ENCODE measurements around the gene CFAP99. TPM values are rescaled to one million over a fixed set of nuclear protein-coding genes. Genes with fewer than 3 reads are reported as not detected.

CFAP99 gene
- total and polyA plus RNA-seq, 9 of the 15 experiments (the other 6 are each of a cell fraction or from before 2014, with no cell fraction given) = 0.07 to 0.18 (median 0.09) TPM; not detected in 6

DNA sequence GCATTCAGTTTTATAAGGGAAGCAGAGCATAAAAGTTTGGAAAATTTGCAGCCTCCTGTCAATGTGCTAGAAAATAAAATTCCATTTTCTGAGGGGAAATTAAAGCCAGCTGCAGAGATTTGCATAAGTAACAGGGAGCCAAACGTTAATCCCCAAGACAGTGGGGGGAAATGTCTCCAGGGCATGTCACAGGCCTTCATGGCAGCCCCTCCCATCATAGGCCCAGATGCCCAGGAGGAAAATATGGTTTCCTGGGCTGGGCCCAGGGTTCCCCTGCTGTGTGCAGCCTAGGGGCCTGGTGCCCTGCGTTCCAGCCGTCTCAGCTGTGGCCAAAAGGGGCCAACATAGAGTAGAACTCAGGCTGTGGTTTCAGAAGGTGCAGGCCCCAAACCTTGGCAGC, 59.5 kb downstream of the CFAP99 start:
- 34% methylated on average over 3 of the region's 3 CpGs for WGBS (ENCODE audit: insufficient coverage, low coverage, missing lambda C conversion rate)
- DNase-seq (ENCODE audit: extremely low read depth in 1 of 4, low spot score in 3 of 4) (no peak), FAIRE-seq (no peak), ATAC-seq (peak; percentile 13; the same call in 2 of the 3 replicates)
- Histone ChIP-seq H3K27me3 (ENCODE audit: control insufficient read depth in 2 of 2, insufficient read depth in 2 of 2, low read length in 2 of 2) (no peaks in the 10 kb centered on the region), H3K27ac (ENCODE audit: extremely low read depth, low read depth, low read length) (no peak overlapping the region), H3K9me3 (replicated peaks; ENCODE audit: control insufficient read depth, insufficient read depth, low read depth, low read length) (no peaks in the 10 kb centered on the region), H3K9me1 (ENCODE audit: control insufficient read depth, insufficient read depth, low read length) (peaks cover 13% of the 10 kb centered on the region), H3K79me2 (ENCODE audit: control insufficient read depth, insufficient read depth, low read length) (peaks cover 100% of the 10 kb centered on the region), H3K4me1 (replicated peaks in 1 of 2; ENCODE audit: control insufficient read depth in 2 of 2, insufficient read depth in 2 of 2, low read length in 2 of 2) (peaks cover 10 to 12% of the 10 kb centered on the region in 2 experiments; a peak in 4 of 5 replicates), H3K36me3 (ENCODE audit: control insufficient read depth, insufficient read depth, low read length) (peaks cover 77% of the 10 kb centered on the region; the same call in 2 of the 3 replicates), H4K20me1 (replicated peaks; ENCODE audit: control insufficient read depth, insufficient read depth, low read length) (peaks cover 54% of the 10 kb centered on the region), H3K4me2 (ENCODE audit: insufficient read depth, low read length) (no peak overlapping the region), H2AFZ (ENCODE audit: low read depth, low read length) (no peak overlapping the region), H3K9ac (ENCODE audit: insufficient read depth in 1 of 2, low read depth in 2 of 2, low read length in 2 of 2) (peak overlapping the region in 1 of 2 experiments; percentile 8; a peak in 1 of 4 replicates), H3K4me3 (no peak overlapping the region)
- TSS peak; percentile 8 for BruUV-seq (replicated peaks)
- TF ChIP-seq GTF2F1 (IDR thresholded peaks at IDR 0.05; ENCODE audit: low read depth, low read length) (no peak), ZNF140 (CRISPR knock-in tag; IDR thresholded peaks at IDR 0.05) (no peak), MAZ (CRISPR knock-in tag; conservative IDR thresholded peaks at IDR 0.05 in 1 of 2, IDR thresholded peaks at IDR 0.05 in 1 of 2) (no peak), ARID1B (IDR thresholded peaks at IDR 0.05) (no peak), RBFOX2 (IDR thresholded peaks at IDR 0.05; ENCODE audit: low read depth, low read length) (peak; percentile 46; the same call in 1 of the 2 replicates)
- POLR2A ChIA-PET = interaction anchor here (0.9 to 3.8 kb wide), 5 partner anchors 9 to 59 kb away, joined by 3 to 26 read pairs (median 4); partner anchors contain the start of gene RNF4
- CTCF ChIA-PET (ENCODE audit: low intra/inter-chr PET ratio) = no interaction called here
- in situ Hi-C loops (cut with MboI) (no loop called here), intact Hi-C loops (cut with micrococcal nuclease) (no loop called here)

DNA sequence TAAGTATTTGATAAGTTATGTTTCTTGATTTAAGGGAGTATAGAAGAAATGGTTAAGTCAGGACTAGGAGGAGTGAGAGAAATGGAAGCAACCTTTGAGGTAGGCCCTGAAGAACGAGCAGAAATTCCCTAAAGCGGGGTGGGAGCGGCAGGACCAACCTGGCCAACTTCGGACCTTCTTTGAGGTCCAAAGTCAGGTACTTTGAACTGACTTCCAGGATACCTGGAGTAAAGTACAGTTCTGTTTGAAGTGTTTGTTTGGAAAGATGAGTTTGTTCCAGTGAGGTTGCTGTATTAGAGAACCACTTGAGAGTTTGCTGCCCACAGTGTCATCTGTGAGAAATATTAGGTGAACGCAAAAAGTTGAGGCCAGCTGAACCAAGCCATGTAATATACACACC, 61.9 kb downstream of the CFAP99 start:
- Histone ChIP-seq H3K27ac (ENCODE audit: extremely low read depth, low read depth, low read length) (no peak overlapping the region), H3K4me3 (no peak overlapping the region), H3K9ac (ENCODE audit: insufficient read depth in 1 of 2, low read depth in 2 of 2, low read length in 2 of 2) (no peak overlapping the region; a peak in 1 of 4 replicates), H3K36me3 (ENCODE audit: control insufficient read depth, insufficient read depth, low read length) (peaks cover 67% of the 10 kb centered on the region; the same call in 2 of the 3 replicates), H3K79me2 (ENCODE audit: control insufficient read depth, insufficient read depth, low read length) (peaks cover 100% of the 10 kb centered on the region), H3K27me3 (ENCODE audit: control insufficient read depth in 2 of 2, insufficient read depth in 2 of 2, low read length in 2 of 2) (no peaks in the 10 kb centered on the region), H3K9me1 (ENCODE audit: control insufficient read depth, insufficient read depth, low read length) (peaks cover 13% of the 10 kb centered on the region), H3K4me2 (ENCODE audit: insufficient read depth, low read length) (no peak overlapping the region), H4K20me1 (replicated peaks; ENCODE audit: control insufficient read depth, insufficient read depth, low read length) (peaks cover 74% of the 10 kb centered on the region), H3K9me3 (replicated peaks; ENCODE audit: control insufficient read depth, insufficient read depth, low read depth, low read length) (no peaks in the 10 kb centered on the region), H2AFZ (ENCODE audit: low read depth, low read length) (no peak overlapping the region), H3K4me1 (replicated peaks in 1 of 2; ENCODE audit: control insufficient read depth in 2 of 2, insufficient read depth in 2 of 2, low read length in 2 of 2) (peaks cover 10 to 12% of the 10 kb centered on the region in 2 experiments; a peak in 3 of 5 replicates)
- FAIRE-seq = no peak
- CTCF ChIA-PET (ENCODE audit: low intra/inter-chr PET ratio) = no interaction called here
- BruUV-seq (replicated peaks) = no TSS peak
- in situ Hi-C loops (cut with MboI) = no loop called here
- POLR2A ChIA-PET = interaction anchor here (0.8 kb wide), 1 partner anchor 13 kb away, joined by 3 read pairs; no protein-coding TSS in a partner anchor
- 91% methylated on average over 5 of the region's 5 CpGs for WGBS (ENCODE audit: insufficient coverage, low coverage, missing lambda C conversion rate)
- no peak for DNase-seq (ENCODE audit: extremely low read depth in 1 of 4, low spot score in 3 of 4)
- intact Hi-C loops (cut with micrococcal nuclease) = no loop called here
- ATAC-seq = no peak
- TF ChIP-seq ELF1 (tag; IDR thresholded peaks at IDR 0.05) (no peak), POLR2H (tag; IDR thresholded peaks at IDR 0.05; ENCODE audit: low read depth) (no peak), NBN (IDR thresholded peaks at IDR 0.05; ENCODE audit: low read depth) (no peak)
- TF ChIP-seq, protein P1, sequence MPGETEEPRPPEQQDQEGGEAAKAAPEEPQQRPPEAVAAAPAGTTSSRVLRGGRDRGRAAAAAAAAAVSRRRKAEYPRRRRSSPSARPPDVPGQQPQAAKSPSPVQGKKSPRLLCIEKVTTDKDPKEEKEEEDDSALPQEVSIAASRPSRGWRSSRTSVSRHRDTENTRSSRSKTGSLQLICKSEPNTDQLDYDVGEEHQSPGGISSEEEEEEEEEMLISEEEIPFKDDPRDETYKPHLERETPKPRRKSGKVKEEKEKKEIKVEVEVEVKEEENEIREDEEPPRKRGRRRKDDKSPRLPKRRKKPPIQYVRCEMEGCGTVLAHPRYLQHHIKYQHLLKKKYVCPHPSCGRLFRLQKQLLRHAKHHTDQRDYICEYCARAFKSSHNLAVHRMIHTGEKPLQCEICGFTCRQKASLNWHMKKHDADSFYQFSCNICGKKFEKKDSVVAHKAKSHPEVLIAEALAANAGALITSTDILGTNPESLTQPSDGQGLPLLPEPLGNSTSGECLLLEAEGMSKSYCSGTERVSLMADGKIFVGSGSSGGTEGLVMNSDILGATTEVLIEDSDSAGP (CRISPR knock-in tag; IDR thresholded peaks at IDR 0.05) = no peak
- TF ChIP-seq, protein P2, sequence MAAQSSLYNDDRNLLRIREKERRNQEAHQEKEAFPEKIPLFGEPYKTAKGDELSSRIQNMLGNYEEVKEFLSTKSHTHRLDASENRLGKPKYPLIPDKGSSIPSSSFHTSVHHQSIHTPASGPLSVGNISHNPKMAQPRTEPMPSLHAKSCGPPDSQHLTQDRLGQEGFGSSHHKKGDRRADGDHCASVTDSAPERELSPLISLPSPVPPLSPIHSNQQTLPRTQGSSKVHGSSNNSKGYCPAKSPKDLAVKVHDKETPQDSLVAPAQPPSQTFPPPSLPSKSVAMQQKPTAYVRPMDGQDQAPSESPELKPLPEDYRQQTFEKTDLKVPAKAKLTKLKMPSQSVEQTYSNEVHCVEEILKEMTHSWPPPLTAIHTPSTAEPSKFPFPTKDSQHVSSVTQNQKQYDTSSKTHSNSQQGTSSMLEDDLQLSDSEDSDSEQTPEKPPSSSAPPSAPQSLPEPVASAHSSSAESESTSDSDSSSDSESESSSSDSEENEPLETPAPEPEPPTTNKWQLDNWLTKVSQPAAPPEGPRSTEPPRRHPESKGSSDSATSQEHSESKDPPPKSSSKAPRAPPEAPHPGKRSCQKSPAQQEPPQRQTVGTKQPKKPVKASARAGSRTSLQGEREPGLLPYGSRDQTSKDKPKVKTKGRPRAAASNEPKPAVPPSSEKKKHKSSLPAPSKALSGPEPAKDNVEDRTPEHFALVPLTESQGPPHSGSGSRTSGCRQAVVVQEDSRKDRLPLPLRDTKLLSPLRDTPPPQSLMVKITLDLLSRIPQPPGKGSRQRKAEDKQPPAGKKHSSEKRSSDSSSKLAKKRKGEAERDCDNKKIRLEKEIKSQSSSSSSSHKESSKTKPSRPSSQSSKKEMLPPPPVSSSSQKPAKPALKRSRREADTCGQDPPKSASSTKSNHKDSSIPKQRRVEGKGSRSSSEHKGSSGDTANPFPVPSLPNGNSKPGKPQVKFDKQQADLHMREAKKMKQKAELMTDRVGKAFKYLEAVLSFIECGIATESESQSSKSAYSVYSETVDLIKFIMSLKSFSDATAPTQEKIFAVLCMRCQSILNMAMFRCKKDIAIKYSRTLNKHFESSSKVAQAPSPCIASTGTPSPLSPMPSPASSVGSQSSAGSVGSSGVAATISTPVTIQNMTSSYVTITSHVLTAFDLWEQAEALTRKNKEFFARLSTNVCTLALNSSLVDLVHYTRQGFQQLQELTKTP (IDR thresholded peaks at IDR 0.05; ENCODE audit: low read depth in 1 of 2, partially characterized antibody in 2 of 2) = no peak

Measured in K562 (cell line).